GM21723 (cell line): ENCODE data around the gene PRDX3.
A peak's percentile ranks its signal among the peaks of the same experiment; 100 is the strongest.

Experiments used
- ATAC-seq: cut with Tn5 transposase; IDR thresholded peaks from one replicate; pipeline ENCODE4 v1.9.1; 2021; ENCODE audit warnings: mild to moderate bottlenecking, moderate library complexity; ENCODE audit not compliant: unreplicated experiment

Gene PRDX3

GRCh38 chr10:119131512-119132240 lies 46.9 kb downstream of the PRDX3 start:
- peak; percentile 73 for ATAC-seq

- no peak for ATAC-seq
Measured at GRCh38 chr10:119129721-119130120, 48.9 kb downstream of the PRDX3 start.

- no peak for ATAC-seq
Measured at GRCh38 chr10:119125942-119126341, 52.7 kb downstream of the PRDX3 start.

- no peak for ATAC-seq
Measured at GRCh38 chr10:119120875-119121274, 57.7 kb downstream of the PRDX3 start.

- peak; percentile 92 for ATAC-seq
Measured at GRCh38 chr10:119120413-119120867, 58.2 kb downstream of the PRDX3 start.

GRCh38 chr10:119119400-119119799 lies 59.2 kb downstream of the PRDX3 start:
- no peak for ATAC-seq

GRCh38 chr10:119118231-119118630 lies 60.4 kb downstream of the PRDX3 start:
- no peak for ATAC-seq
